HEK293 (cell line): ENCODE measurements around the gene HUNK.

Experiments
- GLI4 ChIP-seq: fragments of 450-650 bp; formaldehyde crosslinking; IDR thresholded peaks from 2 replicates; pipeline ENCODE4 v1.5.1; 2016; ENCODE audit warnings: missing biosample characterization, missing genetic modification characterization
- YY1 ChIP-seq: fragments of 450-650 bp; formaldehyde crosslinking; IDR thresholded peaks from 2 replicates; pipeline ENCODE4 v1.5.1; 2018; ENCODE audit warnings: missing biosample characterization, missing genetic modification characterization
- ZNF223 ChIP-seq: fragments of 450-650 bp; formaldehyde crosslinking; IDR thresholded peaks from 2 replicates; pipeline ENCODE4 v1.5.1; 2016; ENCODE audit warnings: missing biosample characterization, missing genetic modification characterization
- ZNF24 ChIP-seq: fragments of 450-650 bp; formaldehyde crosslinking; IDR thresholded peaks from 2 replicates; pipeline ENCODE4 v1.5.1; 2016; ENCODE audit warnings: missing biosample characterization, missing genetic modification characterization
- ZNF274 ChIP-seq, 2 experiments: fragments of 200-500 bp in 1 of 2; fragments of 450-650 bp in 1 of 2; sonication (Bioruptor generic) in 1 of 2; formaldehyde crosslinking in 1 of 2; IDR thresholded peaks; 2 replicates each; pipeline versions ENCODE4 v1.5.1 to v1.6.1; 2014 to 2016; ENCODE audit warnings: borderline replicate concordance in 1 of 2, inconsistent platforms in 1 of 2, low read length in 1 of 2, missing biosample characterization in 1 of 2, missing genetic modification characterization in 1 of 2
- ZNF302 ChIP-seq: fragments of 450-650 bp; formaldehyde crosslinking; IDR thresholded peaks from 2 replicates; pipeline ENCODE4 v1.5.1; 2016; ENCODE audit warnings: missing biosample characterization, missing genetic modification characterization, low read depth
- ZNF341 ChIP-seq: fragments of 450-650 bp; formaldehyde crosslinking; IDR thresholded peaks from 2 replicates; pipeline ENCODE4; 2016; ENCODE audit warnings: low read depth, missing biosample characterization, missing genetic modification characterization
- ZNF707 ChIP-seq: fragments of 450-650 bp; formaldehyde crosslinking; IDR thresholded peaks from 2 replicates; pipeline ENCODE4 v1.5.1; 2016; ENCODE audit warnings: missing biosample characterization, missing genetic modification characterization
- ZNF776 ChIP-seq: fragments of 450-650 bp; formaldehyde crosslinking; IDR thresholded peaks from 2 replicates; pipeline ENCODE4 v1.5.0; 2017; ENCODE audit warnings: missing biosample characterization, missing genetic modification characterization, borderline replicate concordance
- TF ChIP-seq, protein P1 (sequence below): fragments of 450-650 bp; formaldehyde crosslinking; IDR thresholded peaks from 2 replicates; pipeline ENCODE4 v1.5.1; 2016; ENCODE audit warnings: missing biosample characterization, missing genetic modification characterization
- TF ChIP-seq, protein P2 (sequence below): fragments of 450-650 bp; formaldehyde crosslinking; IDR thresholded peaks from 2 replicates; pipeline ENCODE4 v1.5.1; 2016; ENCODE audit warnings: missing biosample characterization, missing genetic modification characterization

DNA sequence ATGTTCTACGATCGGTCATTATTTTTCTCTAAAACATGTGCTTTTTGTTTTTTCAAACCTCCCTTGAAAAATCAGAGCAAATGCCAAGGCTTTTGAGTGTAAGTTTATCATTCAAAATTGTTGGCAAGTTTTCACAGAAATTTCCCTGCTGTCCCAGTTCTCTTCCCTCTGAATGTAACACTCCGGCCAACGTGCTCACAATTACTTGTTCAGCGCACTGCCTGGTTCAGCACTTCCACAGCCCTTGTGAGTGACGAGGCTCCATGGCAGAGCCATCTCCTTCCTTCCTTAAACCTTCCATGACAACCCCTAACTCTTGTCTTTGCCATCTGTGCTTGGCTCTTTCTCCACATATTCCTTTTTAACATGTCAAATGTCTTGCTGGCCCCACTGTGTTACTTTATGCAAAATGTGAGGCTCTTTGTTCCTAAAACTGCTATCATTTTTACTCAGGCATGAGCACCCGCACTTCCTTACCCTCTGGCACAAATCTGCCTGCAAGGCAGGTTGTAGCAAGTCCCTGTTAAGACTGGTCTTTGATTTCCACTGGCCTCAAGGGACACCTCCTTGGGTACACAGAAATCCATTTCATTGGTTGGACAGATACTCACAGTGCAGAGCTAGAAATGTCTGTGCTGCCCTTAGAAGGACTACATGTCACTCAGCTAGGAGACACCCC is 142.8 kb downstream of the HUNK start:
- TF ChIP-seq, protein P1, sequence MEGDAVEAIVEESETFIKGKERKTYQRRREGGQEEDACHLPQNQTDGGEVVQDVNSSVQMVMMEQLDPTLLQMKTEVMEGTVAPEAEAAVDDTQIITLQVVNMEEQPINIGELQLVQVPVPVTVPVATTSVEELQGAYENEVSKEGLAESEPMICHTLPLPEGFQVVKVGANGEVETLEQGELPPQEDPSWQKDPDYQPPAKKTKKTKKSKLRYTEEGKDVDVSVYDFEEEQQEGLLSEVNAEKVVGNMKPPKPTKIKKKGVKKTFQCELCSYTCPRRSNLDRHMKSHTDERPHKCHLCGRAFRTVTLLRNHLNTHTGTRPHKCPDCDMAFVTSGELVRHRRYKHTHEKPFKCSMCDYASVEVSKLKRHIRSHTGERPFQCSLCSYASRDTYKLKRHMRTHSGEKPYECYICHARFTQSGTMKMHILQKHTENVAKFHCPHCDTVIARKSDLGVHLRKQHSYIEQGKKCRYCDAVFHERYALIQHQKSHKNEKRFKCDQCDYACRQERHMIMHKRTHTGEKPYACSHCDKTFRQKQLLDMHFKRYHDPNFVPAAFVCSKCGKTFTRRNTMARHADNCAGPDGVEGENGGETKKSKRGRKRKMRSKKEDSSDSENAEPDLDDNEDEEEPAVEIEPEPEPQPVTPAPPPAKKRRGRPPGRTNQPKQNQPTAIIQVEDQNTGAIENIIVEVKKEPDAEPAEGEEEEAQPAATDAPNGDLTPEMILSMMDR = no peak
- no peak for TF ChIP-seq ZNF274 (IDR thresholded peaks at IDR 0.05; ENCODE audit: low read length)
- TF ChIP-seq ZNF274 (tag by site-specific recombination; IDR thresholded peaks at IDR 0.05; ENCODE audit: borderline replicate concordance) = no peak
- no peak for TF ChIP-seq ZNF223 (tag by site-specific recombination)
- no peak for TF ChIP-seq ZNF341 (tag by site-specific recombination)
- TF ChIP-seq, protein P2, sequence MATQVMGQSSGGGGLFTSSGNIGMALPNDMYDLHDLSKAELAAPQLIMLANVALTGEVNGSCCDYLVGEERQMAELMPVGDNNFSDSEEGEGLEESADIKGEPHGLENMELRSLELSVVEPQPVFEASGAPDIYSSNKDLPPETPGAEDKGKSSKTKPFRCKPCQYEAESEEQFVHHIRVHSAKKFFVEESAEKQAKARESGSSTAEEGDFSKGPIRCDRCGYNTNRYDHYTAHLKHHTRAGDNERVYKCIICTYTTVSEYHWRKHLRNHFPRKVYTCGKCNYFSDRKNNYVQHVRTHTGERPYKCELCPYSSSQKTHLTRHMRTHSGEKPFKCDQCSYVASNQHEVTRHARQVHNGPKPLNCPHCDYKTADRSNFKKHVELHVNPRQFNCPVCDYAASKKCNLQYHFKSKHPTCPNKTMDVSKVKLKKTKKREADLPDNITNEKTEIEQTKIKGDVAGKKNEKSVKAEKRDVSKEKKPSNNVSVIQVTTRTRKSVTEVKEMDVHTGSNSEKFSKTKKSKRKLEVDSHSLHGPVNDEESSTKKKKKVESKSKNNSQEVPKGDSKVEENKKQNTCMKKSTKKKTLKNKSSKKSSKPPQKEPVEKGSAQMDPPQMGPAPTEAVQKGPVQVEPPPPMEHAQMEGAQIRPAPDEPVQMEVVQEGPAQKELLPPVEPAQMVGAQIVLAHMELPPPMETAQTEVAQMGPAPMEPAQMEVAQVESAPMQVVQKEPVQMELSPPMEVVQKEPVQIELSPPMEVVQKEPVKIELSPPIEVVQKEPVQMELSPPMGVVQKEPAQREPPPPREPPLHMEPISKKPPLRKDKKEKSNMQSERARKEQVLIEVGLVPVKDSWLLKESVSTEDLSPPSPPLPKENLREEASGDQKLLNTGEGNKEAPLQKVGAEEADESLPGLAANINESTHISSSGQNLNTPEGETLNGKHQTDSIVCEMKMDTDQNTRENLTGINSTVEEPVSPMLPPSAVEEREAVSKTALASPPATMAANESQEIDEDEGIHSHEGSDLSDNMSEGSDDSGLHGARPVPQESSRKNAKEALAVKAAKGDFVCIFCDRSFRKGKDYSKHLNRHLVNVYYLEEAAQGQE (tag by site-specific recombination) = no peak
- no peak for TF ChIP-seq YY1 (tag by site-specific recombination)
- TF ChIP-seq ZNF24 (tag by site-specific recombination) = no peak
- TF ChIP-seq ZNF707 = no peak
- no peak for TF ChIP-seq ZNF776 (tag by site-specific recombination)
- no peak for TF ChIP-seq GLI4 (tag by site-specific recombination)
- no peak for TF ChIP-seq ZNF302
